Activated naive CD8-positive, alpha-beta T cell treated with anti-CD3 and anti-CD28 coated beads, Interleukin-2, amount 10 ng/mL, durations not matched to agents 7 days and 5 days (primary cell): Measurements from ENCODE around the gene LPCAT3. TPM values are rescaled to one million over a fixed set of nuclear protein-coding genes. Genes with fewer than 3 reads are reported as not detected.
A peak's percentile ranks its signal among the peaks of the same experiment; 100 is the strongest.

Experiments used
- ATAC-seq: fragments of 150-1000 bp; cut with Tn5 transposase; one replicate; pipeline ENCODE4 v1.10.0; 2021; ENCODE audit warnings: low read depth, moderate library complexity
- POLR2A ChIA-PET: fragments of 350-600 bp; sonication (Branson Sonifier 250); formaldehyde crosslinking; loops from one replicate; lab custom pipeline; 2021; ENCODE audit warnings: antibody characterized with exemption; lab: Charles Lee
- DNase-seq: peaks from one replicate; pipeline ENCODE4 v3.0.0; 2021
- H3K27ac Mint-ChIP-seq: one replicate; pipeline ENCODE4 v1.8.0; 2022; ENCODE audit warnings: mild to moderate bottlenecking, mixed read lengths
- H3K27me3 Mint-ChIP-seq: one replicate; pipeline ENCODE4 v1.8.0; 2022; ENCODE audit warnings: mild to moderate bottlenecking, moderate library complexity, mixed read lengths
- H3K36me3 Mint-ChIP-seq: one replicate; pipeline ENCODE4 v1.8.0; 2021; ENCODE audit warnings: mild to moderate bottlenecking, mixed read lengths
- H3K4me1 Mint-ChIP-seq: one replicate; pipeline ENCODE4 v1.8.0; 2021; ENCODE audit warnings: mixed read lengths
- H3K4me3 Mint-ChIP-seq: one replicate; pipeline ENCODE4 v1.8.0; 2022; ENCODE audit warnings: mild to moderate bottlenecking, moderate library complexity, mixed read lengths
- H3K9me3 Mint-ChIP-seq: one replicate; pipeline ENCODE4 v1.8.0; 2021; ENCODE audit warnings: mixed read lengths
- total RNA-seq, 2 experiments: library from RNA; stranded (reverse); gene quantifications; one replicate each; pipeline ENCODE4 v1.2.3, GENCODE V29; 2021

LPCAT3 gene
- total RNA-seq, 2 experiments from 2014 or later = 30.3 to 33.9 TPM

DNA sequence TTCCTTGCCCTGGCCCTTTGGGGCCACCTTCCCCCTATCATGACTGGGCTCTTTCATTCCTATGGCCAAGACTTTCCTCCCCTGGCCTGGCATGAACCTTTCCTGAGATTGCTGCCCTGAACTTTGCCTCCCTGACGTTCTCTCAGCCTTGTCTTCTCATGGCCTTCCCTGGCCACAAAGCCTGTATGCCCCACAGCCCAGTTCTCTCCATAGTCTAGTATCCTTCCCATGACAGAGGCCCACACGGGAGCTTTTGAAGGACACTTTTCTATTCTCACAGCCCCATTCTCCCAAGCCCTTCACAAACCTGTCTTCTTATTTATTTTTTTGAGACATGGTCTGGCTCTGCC lies 79.1 kb downstream of the LPCAT3 start:
- H3K4me1 Mint-ChIP-seq = peaks cover 37% of the 10 kb centered on the region
- DNase-seq (no peak), ATAC-seq (no peak)
- no peaks in the 10 kb centered on the region for H3K27me3 Mint-ChIP-seq
- no peak overlapping the region for H3K4me3 Mint-ChIP-seq
- POLR2A ChIA-PET = interaction anchor here (0.8 to 21.6 kb wide), 5 partner anchors 14 to 67 kb away, joined by 4 to 1055 read pairs (median 26); partner anchors contain the start of genes ENO2 and SPSB2
- peaks cover 15% of the 10 kb centered on the region for H3K36me3 Mint-ChIP-seq
- H3K27ac Mint-ChIP-seq = peak overlapping the region; percentile 86
- no peaks in the 10 kb centered on the region for H3K9me3 Mint-ChIP-seq

DNA sequence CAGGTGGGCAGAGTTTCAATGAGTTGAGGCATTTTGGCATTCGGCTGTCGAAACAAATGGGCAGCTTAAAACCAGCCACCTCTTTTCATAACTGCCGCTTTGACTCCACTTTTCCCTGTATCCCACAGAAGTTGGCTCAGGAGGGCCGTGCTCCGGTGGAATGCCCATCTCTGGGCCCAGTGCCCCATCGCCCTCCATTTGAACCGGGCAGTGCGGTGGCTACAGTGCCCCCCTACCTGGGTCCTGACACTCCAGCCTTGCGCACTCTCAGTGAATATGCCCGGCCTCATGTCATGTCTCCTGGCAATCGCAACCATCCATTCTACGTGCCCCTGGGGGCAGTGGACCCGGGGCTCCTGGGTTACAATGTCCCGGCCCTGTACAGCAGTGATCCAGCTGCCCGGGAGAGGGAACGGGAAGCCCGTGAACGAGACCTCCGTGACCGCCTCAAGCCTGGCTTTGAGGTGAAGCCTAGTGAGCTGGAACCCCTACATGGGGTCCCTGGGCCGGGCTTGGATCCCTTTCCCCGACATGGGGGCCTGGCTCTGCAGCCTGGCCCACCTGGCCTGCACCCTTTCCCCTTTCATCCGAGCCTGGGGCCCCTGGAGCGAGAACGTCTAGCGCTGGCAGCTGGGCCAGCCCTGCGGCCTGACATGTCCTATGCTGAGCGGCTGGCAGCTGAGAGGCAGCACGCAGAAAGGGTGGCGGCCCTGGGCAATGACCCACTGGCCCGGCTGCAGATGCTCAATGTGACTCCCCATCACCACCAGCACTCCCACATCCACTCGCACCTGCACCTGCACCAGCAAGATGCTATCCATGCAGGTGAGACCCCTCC lies 79.7 kb downstream of the LPCAT3 start:
- peaks cover 19% of the 10 kb centered on the region for H3K36me3 Mint-ChIP-seq
- ATAC-seq (no peak), DNase-seq (no peak)
- no peaks in the 10 kb centered on the region for H3K9me3 Mint-ChIP-seq
- H3K27ac Mint-ChIP-seq = peak overlapping the region; percentile 99
- POLR2A ChIA-PET = interaction anchor here (0.5 to 21.6 kb wide), 21 partner anchors 8 to 214 kb away, joined by 3 to 1055 read pairs (median 10); partner anchors contain the start of genes ATN1, C1RL, CDCA3 and COPS7A
- peak overlapping the region; percentile 95 for H3K4me3 Mint-ChIP-seq
- no peaks in the 10 kb centered on the region for H3K27me3 Mint-ChIP-seq
- H3K4me1 Mint-ChIP-seq = peaks cover 40% of the 10 kb centered on the region

DNA sequence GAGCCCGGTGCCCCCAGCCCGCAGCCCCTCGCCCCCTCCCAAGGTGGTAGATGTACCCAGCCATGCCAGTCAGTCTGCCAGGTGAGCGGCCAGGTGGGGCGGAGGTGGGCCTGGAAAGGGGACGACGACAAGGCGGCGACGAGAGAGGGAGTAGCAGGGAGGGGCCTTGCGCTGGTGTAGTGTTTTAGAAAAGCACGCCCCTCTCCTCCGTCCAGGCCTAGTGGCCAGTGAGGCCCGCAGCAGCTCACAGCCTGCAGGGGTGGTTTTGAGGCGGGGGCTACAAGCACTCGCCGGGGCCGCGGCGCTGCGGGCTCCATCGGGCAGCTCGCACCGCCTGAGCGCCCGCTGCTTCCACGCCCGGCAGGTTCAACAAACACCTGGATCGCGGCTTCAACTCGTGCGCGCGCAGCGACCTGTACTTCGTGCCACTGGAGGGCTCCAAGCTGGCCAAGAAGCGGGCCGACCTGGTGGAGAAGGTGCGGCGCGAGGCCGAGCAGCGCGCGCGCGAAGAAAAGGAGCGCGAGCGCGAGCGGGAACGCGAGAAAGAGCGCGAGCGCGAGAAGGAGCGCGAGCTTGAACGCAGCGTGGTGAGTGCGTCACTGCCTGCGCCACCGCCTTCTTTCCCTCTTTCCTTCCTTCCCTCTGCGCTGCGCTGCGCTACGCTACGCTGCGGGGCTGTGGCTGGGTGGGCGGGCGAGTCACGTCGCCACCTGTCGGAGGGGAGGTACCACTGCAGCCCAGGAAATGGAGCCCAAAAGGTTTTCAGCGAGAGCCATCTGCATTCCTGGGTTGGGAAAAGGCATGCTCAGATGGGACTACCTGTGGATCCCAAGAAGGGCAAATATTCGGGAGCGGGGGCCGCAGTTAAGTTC lies 80.6 kb downstream of the LPCAT3 start:
- Mint-ChIP-seq H3K36me3 (peaks cover 19% of the 10 kb centered on the region), H3K27me3 (no peaks in the 10 kb centered on the region), H3K27ac (peak overlapping the region; percentile 99), H3K9me3 (no peaks in the 10 kb centered on the region), H3K4me3 (peak overlapping the region; percentile 95), H3K4me1 (peaks cover 44% of the 10 kb centered on the region)
- DNase-seq (peak; percentile 90), ATAC-seq (peak; percentile 92)
- POLR2A ChIA-PET = interaction anchor here (0.5 to 21.6 kb wide), 22 partner anchors 9 to 252 kb away, joined by 3 to 1055 read pairs (median 10); partner anchors contain the start of genes ATN1, C1RL, CDCA3 and COPS7A

DNA sequence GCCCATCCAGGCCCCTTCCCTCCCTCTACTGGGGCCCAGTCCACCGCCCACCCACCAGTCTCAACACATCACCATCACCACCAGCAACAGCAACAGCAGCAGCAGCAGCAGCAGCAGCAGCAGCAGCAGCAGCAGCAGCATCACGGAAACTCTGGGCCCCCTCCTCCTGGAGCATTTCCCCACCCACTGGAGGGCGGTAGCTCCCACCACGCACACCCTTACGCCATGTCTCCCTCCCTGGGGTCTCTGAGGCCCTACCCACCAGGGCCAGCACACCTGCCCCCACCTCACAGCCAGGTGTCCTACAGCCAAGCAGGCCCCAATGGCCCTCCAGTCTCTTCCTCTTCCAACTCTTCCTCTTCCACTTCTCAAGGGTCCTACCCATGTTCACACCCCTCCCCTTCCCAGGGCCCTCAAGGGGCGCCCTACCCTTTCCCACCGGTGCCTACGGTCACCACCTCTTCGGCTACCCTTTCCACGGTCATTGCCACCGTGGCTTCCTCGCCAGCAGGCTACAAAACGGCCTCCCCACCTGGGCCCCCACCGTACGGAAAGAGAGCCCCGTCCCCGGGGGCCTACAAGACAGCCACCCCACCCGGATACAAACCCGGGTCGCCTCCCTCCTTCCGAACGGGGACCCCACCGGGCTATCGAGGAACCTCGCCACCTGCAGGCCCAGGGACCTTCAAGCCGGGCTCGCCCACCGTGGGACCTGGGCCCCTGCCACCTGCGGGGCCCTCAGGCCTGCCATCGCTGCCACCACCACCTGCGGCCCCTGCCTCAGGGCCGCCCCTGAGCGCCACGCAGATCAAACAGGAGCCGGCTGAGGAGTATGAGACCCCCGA lies 81.4 kb downstream of the LPCAT3 start:
- peaks cover 45% of the 10 kb centered on the region for H3K4me1 Mint-ChIP-seq
- peaks cover 19% of the 10 kb centered on the region for H3K36me3 Mint-ChIP-seq
- no peaks in the 10 kb centered on the region for H3K9me3 Mint-ChIP-seq
- peak overlapping the region; percentile 99 for H3K27ac Mint-ChIP-seq
- DNase-seq = peak; percentile 67
- H3K4me3 Mint-ChIP-seq = peak overlapping the region; percentile 95
- H3K27me3 Mint-ChIP-seq = no peaks in the 10 kb centered on the region
- POLR2A ChIA-PET = interaction anchor here (0.6 to 21.6 kb wide), 17 partner anchors 8 to 251 kb away, joined by 3 to 1055 read pairs (median 13); partner anchors contain the start of genes ATN1, C1RL, CDCA3 and COPS7A
- ATAC-seq = peak; percentile 32

DNA sequence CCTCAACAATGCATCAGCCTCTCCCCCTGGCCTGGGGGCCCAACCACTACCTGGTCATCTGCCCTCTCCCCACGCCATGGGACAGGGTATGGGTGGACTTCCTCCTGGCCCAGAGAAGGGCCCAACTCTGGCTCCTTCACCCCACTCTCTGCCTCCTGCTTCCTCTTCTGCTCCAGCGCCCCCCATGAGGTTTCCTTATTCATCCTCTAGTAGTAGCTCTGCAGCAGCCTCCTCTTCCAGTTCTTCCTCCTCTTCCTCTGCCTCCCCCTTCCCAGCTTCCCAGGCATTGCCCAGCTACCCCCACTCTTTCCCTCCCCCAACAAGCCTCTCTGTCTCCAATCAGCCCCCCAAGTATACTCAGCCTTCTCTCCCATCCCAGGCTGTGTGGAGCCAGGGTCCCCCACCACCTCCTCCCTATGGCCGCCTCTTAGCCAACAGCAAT lies 82.1 kb downstream of the LPCAT3 start:
- H3K9me3 Mint-ChIP-seq = no peaks in the 10 kb centered on the region
- peak overlapping the region; percentile 99 for H3K27ac Mint-ChIP-seq
- POLR2A ChIA-PET = interaction anchor here (0.7 to 21.6 kb wide), 10 partner anchors 8 to 172 kb away, joined by 3 to 1055 read pairs (median 19); partner anchors contain the start of genes ATN1, C12orf57, CDCA3 and RNU7-1
- peaks cover 45% of the 10 kb centered on the region for H3K4me1 Mint-ChIP-seq
- peaks cover 19% of the 10 kb centered on the region for H3K36me3 Mint-ChIP-seq
- DNase-seq (no peak), ATAC-seq (no peak)
- H3K4me3 Mint-ChIP-seq = peak overlapping the region; percentile 95
- H3K27me3 Mint-ChIP-seq = no peaks in the 10 kb centered on the region

DNA sequence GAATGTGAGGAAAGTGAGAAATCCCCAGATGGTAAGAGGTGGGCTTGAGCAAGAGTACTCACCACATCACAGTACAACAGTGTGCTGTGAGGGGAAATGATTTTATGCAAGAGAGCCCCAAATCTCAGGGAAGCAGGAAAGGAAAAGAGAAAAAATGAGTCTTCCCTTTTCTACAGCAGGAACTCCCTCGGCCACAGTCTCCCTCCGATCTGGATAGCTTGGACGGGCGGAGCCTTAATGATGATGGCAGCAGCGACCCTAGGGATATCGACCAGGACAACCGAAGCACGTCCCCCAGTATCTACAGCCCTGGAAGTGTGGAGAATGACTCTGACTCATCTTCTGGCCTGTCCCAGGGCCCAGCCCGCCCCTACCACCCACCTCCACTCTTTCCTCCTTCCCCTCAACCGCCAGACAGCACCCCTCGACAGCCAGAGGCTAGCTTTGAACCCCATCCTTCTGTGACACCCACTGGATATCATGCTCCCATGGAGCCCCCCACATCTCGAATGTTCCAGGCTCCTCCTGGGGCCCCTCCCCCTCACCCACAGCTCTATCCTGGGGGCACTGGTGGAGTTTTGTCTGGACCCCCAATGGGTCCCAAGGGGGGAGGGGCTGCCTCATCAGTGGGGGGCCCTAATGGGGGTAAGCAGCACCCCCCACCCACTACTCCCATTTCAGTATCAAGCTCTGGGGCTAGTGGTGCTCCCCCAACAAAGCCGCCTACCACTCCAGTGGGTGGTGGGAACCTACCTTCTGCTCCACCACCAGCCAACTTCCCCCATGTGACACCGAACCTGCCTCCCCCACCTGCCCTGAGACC lies 82.7 kb downstream of the LPCAT3 start:
- DNase-seq (no peak), ATAC-seq (no peak)
- H3K4me1 Mint-ChIP-seq = peaks cover 49% of the 10 kb centered on the region
- H3K9me3 Mint-ChIP-seq = no peaks in the 10 kb centered on the region
- H3K36me3 Mint-ChIP-seq = peaks cover 19% of the 10 kb centered on the region
- POLR2A ChIA-PET = interaction anchor here (1.0 to 21.6 kb wide), 5 partner anchors 9 to 173 kb away, joined by 4 to 1055 read pairs (median 27); partner anchors contain the start of genes C12orf57, RNU7-1 and TPI1
- peak overlapping the region; percentile 99 for H3K27ac Mint-ChIP-seq
- peak overlapping the region; percentile 95 for H3K4me3 Mint-ChIP-seq
- H3K27me3 Mint-ChIP-seq = no peaks in the 10 kb centered on the region

DNA sequence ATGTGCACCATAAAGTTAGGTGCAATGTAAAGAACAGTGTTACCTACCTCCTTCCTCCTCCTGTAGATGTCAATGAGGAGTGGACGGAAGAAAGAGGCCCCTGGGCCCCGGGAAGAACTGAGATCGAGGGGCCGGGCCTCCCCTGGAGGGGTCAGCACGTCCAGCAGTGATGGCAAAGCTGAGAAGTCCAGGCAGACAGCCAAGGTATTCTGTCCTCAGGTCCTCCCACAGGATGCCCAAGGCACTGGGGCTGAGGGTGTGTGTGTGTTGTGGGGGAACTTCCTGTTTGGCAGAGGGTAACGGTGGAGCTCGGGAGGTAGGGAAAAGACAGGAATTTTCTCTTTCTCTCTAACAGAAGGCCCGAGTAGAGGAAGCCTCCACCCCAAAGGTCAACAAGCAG lies 84.2 kb downstream of the LPCAT3 start:
- ATAC-seq = no peak
- Mint-ChIP-seq H3K27ac (peak overlapping the region; percentile 99), H3K9me3 (no peaks in the 10 kb centered on the region), H3K4me1 (peaks cover 58% of the 10 kb centered on the region), H3K27me3 (no peaks in the 10 kb centered on the region), H3K36me3 (peaks cover 17% of the 10 kb centered on the region), H3K4me3 (no peak overlapping the region)
- DNase-seq = no peak
- POLR2A ChIA-PET = interaction anchor here (1.0 to 21.6 kb wide), 4 partner anchors 10 to 67 kb away, joined by 4 to 1055 read pairs (median 10); partner anchors contain the start of genes C12orf57, ENO2, RNU7-1 and TPI1

DNA sequence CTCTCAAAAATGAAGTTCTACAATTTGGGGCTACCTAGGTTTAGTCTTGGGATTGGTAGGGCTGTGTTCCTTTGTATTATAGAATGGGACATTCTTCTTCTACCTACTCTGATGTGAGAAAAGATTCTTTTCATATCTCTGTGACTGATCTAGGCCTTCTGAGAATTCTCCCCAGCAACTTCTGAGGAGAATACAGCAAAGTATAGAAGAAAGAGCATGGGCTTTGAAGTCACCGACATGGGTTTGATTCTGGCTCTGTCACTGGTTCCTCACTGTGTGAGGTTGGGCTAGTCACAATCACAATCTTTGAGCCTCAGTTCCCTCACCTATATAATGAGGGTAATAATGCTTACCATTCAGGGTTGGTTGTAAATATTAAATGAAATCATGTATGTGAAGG lies 85.5 kb downstream of the LPCAT3 start:
- H3K9me3 Mint-ChIP-seq = no peaks in the 10 kb centered on the region
- no peak for DNase-seq
- H3K4me1 Mint-ChIP-seq = peaks cover 60% of the 10 kb centered on the region
- peaks cover 16% of the 10 kb centered on the region for H3K36me3 Mint-ChIP-seq
- peak overlapping the region; percentile 80 for H3K27ac Mint-ChIP-seq
- ATAC-seq = peak; percentile 20
- no peaks in the 10 kb centered on the region for H3K27me3 Mint-ChIP-seq
- POLR2A ChIA-PET = interaction anchor here (1.2 to 1.6 kb wide), 3 partner anchors 11 to 31 kb away, joined by 3 to 10 read pairs (median 4); partner anchors contain the start of genes C12orf57 and RNU7-1
- peak overlapping the region; percentile 45 for H3K4me3 Mint-ChIP-seq

DNA sequence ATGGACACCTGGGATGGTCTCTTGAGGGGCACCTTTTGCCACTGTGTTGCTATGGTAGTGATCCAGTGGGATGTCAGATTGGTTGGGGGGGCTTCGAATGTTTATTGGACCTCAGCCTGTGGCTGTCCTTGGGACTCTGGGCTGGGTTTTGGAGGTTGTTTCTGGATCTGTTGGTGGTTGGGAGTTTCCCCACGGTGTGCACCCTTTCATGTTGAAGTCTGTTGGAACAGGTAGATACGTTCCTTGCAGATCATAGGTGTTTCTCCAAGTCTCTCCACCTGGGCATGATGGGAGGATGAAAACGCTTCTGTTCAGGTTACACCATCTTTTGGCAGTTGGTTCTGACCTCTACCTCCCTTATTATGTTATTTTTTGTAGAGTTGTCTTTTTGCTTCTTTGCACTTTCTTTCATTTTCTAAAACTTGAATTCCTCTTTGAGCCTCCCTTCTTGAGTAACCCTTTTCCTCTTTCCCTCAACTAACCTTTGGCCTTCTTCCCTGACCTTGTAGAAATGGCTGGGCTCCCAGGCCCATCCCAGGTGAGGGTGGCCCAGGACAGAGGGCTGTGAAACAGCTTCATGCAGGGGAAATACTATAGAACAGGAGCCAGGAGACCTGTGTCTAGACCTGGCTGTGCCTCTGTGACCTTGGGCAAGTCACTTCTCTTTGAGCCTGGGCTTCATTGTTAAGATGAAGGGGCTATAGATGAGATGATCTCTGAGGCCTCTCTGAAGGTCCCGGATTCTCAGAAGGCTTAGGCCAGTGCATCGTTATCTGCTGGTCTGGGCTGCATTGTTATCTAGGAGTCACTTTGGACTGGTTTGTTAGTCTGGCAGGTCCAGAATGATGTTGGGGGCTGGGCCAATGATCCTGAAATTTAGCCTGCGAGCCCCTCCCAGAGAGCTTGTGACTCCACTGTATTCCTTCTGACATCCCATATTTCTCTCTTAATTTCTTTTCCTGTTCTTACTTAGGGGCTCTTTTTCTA lies 88.5 kb downstream of the LPCAT3 start:
- POLR2A ChIA-PET = interaction anchor here (0.6 to 6.7 kb wide), 6 partner anchors 7 to 62 kb away, joined by 3 to 64 read pairs (median 6); partner anchors contain the start of genes C12orf57 and RNU7-1
- DNase-seq (no peak), ATAC-seq (no peak)
- Mint-ChIP-seq H3K36me3 (peaks cover 6% of the 10 kb centered on the region), H3K27me3 (no peaks in the 10 kb centered on the region), H3K9me3 (no peaks in the 10 kb centered on the region), H3K27ac (peak overlapping the region; percentile 72), H3K4me1 (peaks cover 52% of the 10 kb centered on the region), H3K4me3 (peak overlapping the region; percentile 82)

DNA sequence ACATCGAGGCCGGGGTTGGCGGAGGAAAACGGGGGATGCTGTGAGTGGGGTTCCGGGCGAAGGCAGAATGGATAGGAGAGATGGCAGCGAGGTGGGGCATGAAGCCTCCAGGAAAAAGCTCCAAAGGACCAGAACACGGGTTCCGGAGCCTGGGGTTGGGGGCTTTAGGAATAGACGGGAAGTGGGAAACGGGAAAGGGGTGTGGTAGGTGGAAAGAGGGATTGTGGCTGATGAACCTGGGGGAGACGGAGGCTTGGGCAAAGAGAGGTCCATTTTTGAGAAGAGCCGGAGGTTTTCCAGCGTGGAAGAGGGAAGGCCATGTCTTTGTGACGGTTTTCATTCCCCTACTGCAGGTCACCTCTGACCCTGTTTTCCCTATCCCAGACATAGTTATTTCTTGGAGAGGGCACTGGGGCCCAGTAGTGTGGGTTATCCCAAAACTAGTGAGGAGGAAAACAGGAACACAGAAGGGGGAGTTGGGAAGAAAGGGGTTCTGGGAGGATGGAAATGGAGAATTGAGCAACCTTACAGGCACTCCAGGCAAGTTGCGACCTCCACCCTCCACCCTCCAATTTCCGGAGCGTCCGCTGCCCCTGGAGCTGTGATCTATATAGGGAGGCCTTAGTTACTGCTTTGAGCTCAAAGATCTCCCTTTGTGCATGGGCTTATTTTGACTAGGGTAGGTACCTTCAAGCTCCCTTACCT lies 89.4 kb downstream of the LPCAT3 start:
- Mint-ChIP-seq H3K36me3 (peaks cover 3% of the 10 kb centered on the region), H3K9me3 (no peaks in the 10 kb centered on the region), H3K27me3 (no peaks in the 10 kb centered on the region), H3K27ac (peak overlapping the region; percentile 80), H3K4me3 (peak overlapping the region; percentile 82), H3K4me1 (peaks cover 54% of the 10 kb centered on the region)
- no peak for ATAC-seq
- no peak for DNase-seq
- POLR2A ChIA-PET = interaction anchor here (0.8 to 6.7 kb wide), 6 partner anchors 8 to 61 kb away, joined by 3 to 64 read pairs (median 6); partner anchors contain the start of genes C12orf57, RNU7-1 and SPSB2
